GM20000 (cell line): Measurements from ENCODE around the gene CCL22.

Source experiments
- DNase-seq: peaks from one replicate; pipeline ENCODE4 v3.0.0; 2012; ENCODE audit warnings: low spot score
- CTCF ChIP-seq: IDR thresholded peaks from 2 replicates; pipeline ENCODE4 v1.5.1; 2012; ENCODE audit warnings: mild to moderate bottlenecking, control low read depth; ENCODE audit errors: extremely low read depth, missing control alignments

CCL22 gene

GRCh38 chr16:57386381-57386951, 27.9 kb downstream of the CCL22 start:
- no peak for DNase-seq

GRCh38 chr16:57387598-57388354, 29.2 kb downstream of the CCL22 start:
- DNase-seq: peak; percentile 49
- TF ChIP-seq CTCF: no peak

More at GRCh38 chr16:57386381-57386951, 27.9 kb downstream of the CCL22 start:
- no peak for TF ChIP-seq CTCF

- TF ChIP-seq CTCF: no peak
- peak; percentile 49 for DNase-seq
Measured at GRCh38 chr16:57388359-57389086, 29.9 kb downstream of the CCL22 start.

- DNase-seq: no peak
- no peak for TF ChIP-seq CTCF
Measured at GRCh38 chr16:57389087-57389468, 30.5 kb downstream of the CCL22 start.

GRCh38 chr16:57390636-57391295, 32.2 kb downstream of the CCL22 start:
- no peak for DNase-seq
- TF ChIP-seq CTCF: no peak

GRCh38 chr16:57391300-57391699, 32.7 kb downstream of the CCL22 start:
- no peak for TF ChIP-seq CTCF
- DNase-seq: no peak
